GDM1 (cell line): ENCODE measurements around the gene KIF16B.
"Not testable (repeated sequence)": the region's sequence is repeated elsewhere in the genome, so short reads cannot be mapped to it uniquely, and the experiment has no call there.

Source experiments
- DNase-seq: peaks from one replicate; lab custom pipeline; 2025; lab: John Stamatoyannopoulos, UW

KIF16B gene

GRCh38 chr20:16292226-16292880 is 280.9 kb downstream of the KIF16B start:
- DNase-seq, result no peak

DNA sequence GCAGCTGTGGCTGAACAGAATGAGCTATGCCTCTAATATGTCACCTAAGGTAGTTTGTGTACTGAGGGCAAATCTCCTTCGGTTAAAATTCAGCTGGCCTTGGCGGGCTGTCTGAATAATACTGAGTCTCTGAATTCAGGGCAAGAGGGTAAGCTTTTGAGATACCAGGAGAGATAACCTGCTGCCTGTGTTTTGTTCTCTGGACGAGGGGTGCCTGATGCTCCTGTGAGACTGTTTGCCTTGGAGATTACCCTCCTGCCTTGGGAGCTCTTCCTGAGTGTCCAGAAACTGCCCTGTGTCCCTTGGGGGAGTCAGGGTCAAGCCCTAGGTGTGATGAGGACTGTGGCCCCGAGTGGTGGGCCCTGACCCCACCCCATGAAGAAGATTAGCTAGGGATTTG is 282.9 kb downstream of the KIF16B start:
- no peak for DNase-seq

GRCh38 chr20:16287776-16288175 is 285.5 kb downstream of the KIF16B start:
- no peak for DNase-seq

- DNase-seq, result no peak
Observed at GRCh38 chr20:16286601-16287000, 286.6 kb downstream of the KIF16B start.

DNA sequence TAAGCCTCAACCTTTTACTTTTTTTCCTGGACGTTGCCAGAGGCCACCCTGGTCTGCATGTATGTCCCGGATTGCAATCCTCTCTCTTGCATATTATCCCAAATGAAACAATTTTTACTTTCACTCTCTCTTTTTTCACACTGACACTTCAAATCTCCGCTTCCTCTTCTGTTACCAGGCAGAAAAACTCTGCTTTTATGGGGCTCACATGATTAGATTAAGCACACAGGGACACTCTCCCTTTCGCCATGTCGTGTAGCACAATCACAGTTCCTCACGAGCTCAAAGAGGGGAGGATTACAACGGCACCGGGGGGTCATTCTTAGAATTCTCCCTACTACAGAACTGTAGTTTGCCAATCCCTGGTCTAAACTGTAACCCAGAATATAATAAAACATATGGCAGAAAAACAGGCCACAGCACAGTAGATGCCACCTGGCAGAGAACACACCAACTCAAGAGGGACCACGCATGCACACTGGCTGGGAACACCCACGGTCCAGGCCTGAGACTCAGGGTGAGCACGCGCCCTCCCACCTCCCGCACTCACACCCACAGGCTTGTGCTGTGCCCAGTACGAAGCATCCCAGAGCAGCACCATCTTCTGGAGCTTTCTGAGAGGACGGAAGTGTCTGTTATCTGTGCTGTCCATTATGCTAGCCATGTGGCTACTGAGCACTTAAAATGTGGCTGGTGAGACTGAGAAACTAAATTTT is 288.7 kb downstream of the KIF16B start:
- no peak for DNase-seq

- no peak for DNase-seq
Observed at GRCh38 chr20:16283978-16284377, 289.3 kb downstream of the KIF16B start.

DNA sequence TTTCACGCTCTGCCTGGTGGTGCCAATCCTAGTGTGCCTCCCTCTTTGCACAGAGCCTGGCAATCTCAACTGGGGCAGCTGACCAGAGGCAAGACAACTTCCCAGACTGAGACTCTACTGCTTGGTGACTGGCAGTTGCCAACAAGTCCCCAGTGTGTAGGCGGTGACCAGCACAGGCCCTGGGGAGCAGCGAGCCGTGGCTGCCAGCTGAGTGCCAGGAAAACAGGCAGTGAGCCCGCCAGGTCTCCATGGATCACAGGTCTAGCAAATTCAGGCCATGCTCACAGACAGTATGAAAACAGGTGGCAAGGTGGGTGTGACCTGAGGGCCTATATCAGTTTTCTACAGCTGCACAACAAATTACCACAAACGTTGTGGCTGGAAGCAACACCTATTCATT is 289.9 kb downstream of the KIF16B start:
- no peak for DNase-seq

GRCh38 chr20:16280219-16280618 is 293.0 kb downstream of the KIF16B start:
- no peak for DNase-seq

GRCh38 chr20:16279320-16279719 is 293.9 kb downstream of the KIF16B start:
- no peak for DNase-seq

DNA sequence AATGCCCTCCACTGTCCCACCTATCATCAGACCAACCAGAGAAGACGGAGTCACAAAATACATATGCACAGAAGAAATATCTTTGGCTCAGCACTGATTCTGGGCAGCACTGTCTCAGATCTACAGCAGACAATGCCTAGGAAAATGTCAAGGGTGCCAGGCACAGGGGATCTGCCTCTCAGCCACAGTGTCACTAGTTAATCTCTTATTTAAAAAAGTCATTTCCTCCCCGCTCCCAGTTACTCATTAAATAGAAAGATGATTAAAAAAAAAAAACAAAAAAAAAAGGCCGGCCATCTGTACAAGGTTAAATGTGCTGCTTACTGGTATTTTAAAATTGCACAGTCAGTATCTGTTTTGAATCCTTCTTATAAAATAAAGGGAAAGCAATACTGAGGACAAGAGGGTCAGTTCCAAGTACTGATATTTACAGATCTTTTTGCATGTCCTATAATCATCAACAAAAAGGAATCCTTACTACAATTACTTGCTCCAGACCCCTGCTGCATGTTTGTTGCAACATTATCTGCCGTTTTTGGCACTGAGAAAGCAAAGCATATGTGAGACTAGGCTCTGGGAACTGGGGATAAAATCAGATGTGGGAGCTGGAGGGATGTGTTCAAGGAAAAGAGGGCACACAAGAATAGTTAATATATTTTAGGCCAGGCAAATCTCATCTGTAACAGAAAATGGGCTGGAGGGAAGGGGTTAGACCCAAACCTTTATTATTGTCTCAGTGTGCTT is 299.3 kb downstream of the KIF16B start:
- no peak for DNase-seq

DNA sequence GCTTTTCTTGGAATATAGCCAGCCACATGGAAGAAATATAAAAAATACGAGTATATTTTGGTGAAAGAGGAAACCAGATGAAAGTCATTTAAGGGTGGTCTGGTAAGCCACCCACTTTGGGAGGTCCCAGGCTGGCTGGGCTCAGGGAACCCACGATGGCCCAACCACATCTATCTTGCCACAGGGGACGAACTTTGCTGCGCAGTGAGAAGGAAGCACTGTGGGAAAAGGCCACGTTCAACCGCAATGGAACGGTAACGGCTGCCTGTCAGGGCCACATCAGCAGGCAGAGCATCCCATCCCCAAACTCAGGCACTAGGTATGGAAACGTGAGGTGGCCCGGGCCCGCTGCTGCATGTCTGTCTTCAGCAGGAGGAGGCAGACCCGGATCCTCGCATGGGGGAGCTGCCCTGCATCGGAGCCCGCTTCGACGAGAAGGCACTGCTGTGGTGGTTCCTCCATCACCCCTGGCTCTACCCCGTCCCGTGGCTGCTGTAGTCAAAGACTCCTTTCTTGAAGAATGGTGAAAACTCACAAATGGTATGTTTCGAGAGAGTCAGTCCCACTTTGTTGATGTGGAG is 300.4 kb downstream of the KIF16B start:
- DNase-seq, result no peak

DNA sequence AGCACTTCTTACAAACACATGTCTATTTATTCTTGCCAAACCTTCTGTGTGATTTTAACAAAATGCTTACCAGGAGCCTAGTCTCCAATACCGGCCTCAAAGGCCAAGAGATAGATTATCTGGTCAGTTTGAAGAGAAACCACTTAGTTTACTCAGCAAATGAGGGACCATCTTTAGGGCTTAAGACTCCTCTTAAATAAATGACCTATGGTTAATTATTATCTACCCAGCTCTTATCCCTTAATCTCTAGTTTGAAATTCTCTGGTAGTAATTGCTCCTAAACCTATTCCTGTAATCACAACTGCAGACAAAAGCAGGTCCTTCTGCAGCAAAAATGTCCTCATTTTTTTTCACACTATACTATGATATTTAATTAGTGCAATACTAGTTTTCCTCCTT is 301.8 kb downstream of the KIF16B start:
- DNase-seq, result no peak

- no peak for DNase-seq
Observed at GRCh38 chr20:16270989-16271388, 302.3 kb downstream of the KIF16B start.

- no peak for DNase-seq
Observed at GRCh38 chr20:16270314-16270931, 302.8 kb downstream of the KIF16B start.

- DNase-seq, result no peak
Observed at GRCh38 chr20:16267526-16267925, 305.7 kb downstream of the KIF16B start.

- DNase-seq, result no peak
Observed at GRCh38 chr20:16265334-16265733, 307.9 kb downstream of the KIF16B start.

DNA sequence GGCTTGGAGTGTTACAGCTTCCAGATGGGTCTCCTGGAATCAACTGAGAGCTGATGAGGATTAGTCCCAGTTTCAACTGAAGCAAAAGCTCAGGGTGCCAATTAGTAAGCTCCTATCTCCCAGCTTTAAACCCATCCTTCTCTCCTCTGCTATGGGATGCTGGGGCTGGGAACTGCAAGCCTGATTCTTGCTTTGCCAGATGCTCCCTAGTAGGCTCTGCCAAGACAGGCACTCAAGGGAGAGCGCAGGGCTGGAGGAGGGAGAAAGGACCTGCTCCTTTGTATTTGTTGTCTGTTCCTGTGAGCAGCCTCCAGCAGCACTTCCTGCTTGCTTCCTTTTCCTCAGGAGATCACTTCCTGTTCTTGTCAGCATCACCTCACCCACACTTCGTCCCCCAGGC is 309.7 kb downstream of the KIF16B start:
- DNase-seq, result no peak

GRCh38 chr20:16262594-16262993 is 310.7 kb downstream of the KIF16B start:
- no peak for DNase-seq

DNA sequence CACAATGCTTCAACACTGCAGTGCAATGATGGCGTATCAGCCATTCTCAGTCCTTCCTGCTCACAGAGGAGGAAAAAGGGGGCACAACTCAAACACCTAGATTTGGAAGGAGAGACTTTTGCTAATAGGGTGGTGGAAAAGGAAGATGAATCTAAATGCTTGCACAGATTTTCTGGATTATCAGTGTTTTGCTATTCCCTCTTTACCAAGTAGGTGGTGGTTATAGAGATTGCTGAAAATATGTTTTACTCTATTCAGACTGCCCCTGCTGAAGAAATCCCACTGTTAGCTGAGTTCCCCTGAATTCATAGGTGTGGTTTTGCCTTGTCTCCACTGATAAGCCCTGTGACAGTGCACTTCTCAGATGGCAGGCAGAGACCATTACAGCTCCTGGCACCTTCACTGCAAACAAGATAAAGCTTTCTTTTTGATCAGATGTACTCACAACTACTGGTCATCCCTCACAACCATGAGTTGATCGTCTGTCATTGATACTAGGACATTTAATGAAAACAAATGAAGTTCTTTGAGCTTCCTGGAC is 311.4 kb downstream of the KIF16B start:
- DNase-seq, result no peak

DNA sequence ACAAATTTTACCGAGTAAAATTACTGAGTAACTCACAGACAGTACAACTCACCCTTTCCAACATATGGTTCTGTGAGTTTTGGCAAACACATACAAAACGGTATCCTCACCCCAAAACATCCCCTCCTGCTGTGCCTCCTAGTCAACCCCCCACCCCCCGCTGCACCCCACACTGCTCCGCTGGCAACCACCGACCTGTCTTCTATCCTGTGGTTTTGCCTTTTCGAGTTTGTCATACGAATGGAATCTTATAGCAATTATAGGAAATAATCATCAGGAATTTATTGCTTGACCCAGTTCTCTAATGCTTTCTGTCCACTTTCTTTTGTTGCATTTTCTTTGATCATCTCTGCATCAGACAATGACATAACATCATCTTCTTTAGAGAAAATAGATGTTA is 312.3 kb downstream of the KIF16B start:
- DNase-seq, result no peak

GRCh38 chr20:16260133-16260532 is 313.1 kb downstream of the KIF16B start:
- not testable (repeated sequence) for DNase-seq

GRCh38 chr20:16258766-16259165 is 314.5 kb downstream of the KIF16B start:
- DNase-seq, result no peak
